Prostate gland (tissue), 2 donors: ENCODE results near the gene CSMD2. TPM values are rescaled to one million over a fixed set of nuclear protein-coding genes. Genes with fewer than 3 reads are reported as not detected.

ENCODE experiments used
- DNase-seq: peaks from one replicate; pipeline ENCODE4 v3.0.0-alpha.2; 2019; ENCODE audit warnings: low spot score
- H3K27ac ChIP-seq, 2 donors: fragments of 200-600 bp; sonication (generic); 2 replicates each; pipeline ENCODE4 v1.5.1; 2017 to 2019
- H3K27me3 ChIP-seq: fragments of 200-600 bp; sonication (generic); replicated peaks from 2 replicates; pipeline ENCODE4 v1.5.1; 2019; ENCODE audit not compliant: insufficient read depth
- H3K36me3 ChIP-seq, 2 donors: fragments of 200-600 bp; sonication (generic); 1 replicate in 1 of 2; 2 replicates in 1 of 2; pipeline versions ENCODE4 v1.5.1 to v1.8.1; 2017 to 2019
- H3K4me1 ChIP-seq: fragments of 200-600 bp; sonication (generic); replicated peaks from 2 replicates; pipeline ENCODE4 v1.5.1; 2019
- H3K4me3 ChIP-seq, 2 donors: fragments of 200-600 bp; sonication (generic); 2 replicates each; pipeline ENCODE4 v1.5.1; 2017 to 2019
- H3K9me3 ChIP-seq: fragments of 200-600 bp; sonication (generic); 2 replicates; pipeline ENCODE4 v1.5.1; 2017
- CTCF ChIP-seq, 4 experiments: fragments of 200-600 bp in 2 of 4; fragments of 450-650 bp in 2 of 4; sonication (generic) in 2 of 4; IDR thresholded peaks; 1 replicate in 3 of 4; 2 replicates in 1 of 4; pipeline ENCODE4 v1.5.1; 2016 to 2019; ENCODE audit warnings: antibody characterized with exemption in 4 of 4, mild to moderate bottlenecking in 2 of 4, moderate library complexity in 2 of 4
- POLR2A ChIP-seq: fragments of 450-650 bp; IDR thresholded peaks from one replicate; pipeline ENCODE4 v1.6.1; 2016; ENCODE audit warnings: antibody characterized with exemption, mild to moderate bottlenecking
- POLR2AphosphoS5 ChIP-seq: sonication (generic); formaldehyde crosslinking; IDR thresholded peaks from one replicate; pipeline ENCODE4 v1.6.1; 2017; ENCODE audit warnings: antibody characterized with exemption
- WGBS: methylation state at CpG from one replicate; pipeline ENCODE4 v1.1.5; 2018; 5-methylcytosine and 5-hydroxymethylcytosine counted together
- intact Hi-C: fragments of 100-400 bp; cut with DNase I; formaldehyde crosslinking; loops from one replicate; pipeline ENCODE4 v1.14.2; 2022
- total RNA-seq, 2 donors: library from RNA; depleted of rRNA; stranded (reverse); fragments of >200 nt; gene quantifications; one replicate each; pipeline ENCODE4 v1.1.0, GENCODE V29; 2016

Gene CSMD2
- total RNA-seq, 2 donors from 2014 or later, result 0.14 to 5.5 TPM

- Histone ChIP-seq H3K27me3 (no peaks in the 10 kb centered on the region), H3K4me1 (no peaks in the 10 kb centered on the region), H3K27ac (no peak overlapping the region), H3K9me3 (no peaks in the 10 kb centered on the region), H3K4me3 (no peak overlapping the region), H3K36me3 (no peaks in the 10 kb centered on the region)
- intact Hi-C loops, result no loop called here
- TF ChIP-seq CTCF (IDR thresholded peaks at IDR 0.05) (no peak), POLR2AphosphoS5 (no peak), POLR2A (no peak)
- WGBS, result 85% methylated on average over 3 of the region's 3 CpGs
- no peak for DNase-seq
These were observed 640.4 kb downstream of the CSMD2 start for GRCh38 chr1:33524586-33524985.

- Histone ChIP-seq H3K27me3 (no peaks in the 10 kb centered on the region), H3K4me3 (no peak overlapping the region), H3K9me3 (no peaks in the 10 kb centered on the region), H3K4me1 (no peaks in the 10 kb centered on the region), H3K36me3 (no peaks in the 10 kb centered on the region), H3K27ac (no peak overlapping the region)
- intact Hi-C loops, result no loop called here
- TF ChIP-seq CTCF (IDR thresholded peaks at IDR 0.05), result no peak
- TF ChIP-seq POLR2AphosphoS5, result no peak
- TF ChIP-seq POLR2A, result no peak
- WGBS, result 82% methylated on average over 27 of the region's 27 CpGs
- DNase-seq, result no peak
These were observed 645.7 kb downstream of the CSMD2 start for GRCh38 chr1:33519240-33519884.

- intact Hi-C loops, result no loop called here
- H3K27me3 ChIP-seq, result no peaks in the 10 kb centered on the region
- no peaks in the 10 kb centered on the region for H3K4me1 ChIP-seq
- WGBS, result 34% methylated on average over 12 of the region's 12 CpGs
- no peaks in the 10 kb centered on the region for H3K36me3 ChIP-seq
- H3K9me3 ChIP-seq, result no peaks in the 10 kb centered on the region
- no peak for DNase-seq
- TF ChIP-seq POLR2A (no peak), POLR2AphosphoS5 (no peak), CTCF (IDR thresholded peaks at IDR 0.05) (no peak)
- H3K4me3 ChIP-seq, result no peak overlapping the region
- no peak overlapping the region for H3K27ac ChIP-seq
These were observed 647.3 kb downstream of the CSMD2 start for GRCh38 chr1:33517596-33518250.

- 68% methylated on average over 8 of the region's 8 CpGs for WGBS
- H3K27ac ChIP-seq, result no peak overlapping the region
These were observed 648.0 kb downstream of the CSMD2 start for GRCh38 chr1:33516891-33517567.

More at GRCh38 chr1:33516891-33517567, 648.0 kb downstream of the CSMD2 start:
- Histone ChIP-seq H3K27me3 (no peaks in the 10 kb centered on the region), H3K36me3 (no peaks in the 10 kb centered on the region), H3K9me3 (no peaks in the 10 kb centered on the region), H3K4me1 (no peaks in the 10 kb centered on the region), H3K4me3 (no peak overlapping the region)
- TF ChIP-seq POLR2AphosphoS5, result no peak
- TF ChIP-seq CTCF (IDR thresholded peaks at IDR 0.05), result no peak
- no peak for TF ChIP-seq POLR2A
- intact Hi-C loops, result no loop called here
- DNase-seq, result no peak
